Measurements from ENCODE around the gene LDAH.

The LDAH gene

DNA sequence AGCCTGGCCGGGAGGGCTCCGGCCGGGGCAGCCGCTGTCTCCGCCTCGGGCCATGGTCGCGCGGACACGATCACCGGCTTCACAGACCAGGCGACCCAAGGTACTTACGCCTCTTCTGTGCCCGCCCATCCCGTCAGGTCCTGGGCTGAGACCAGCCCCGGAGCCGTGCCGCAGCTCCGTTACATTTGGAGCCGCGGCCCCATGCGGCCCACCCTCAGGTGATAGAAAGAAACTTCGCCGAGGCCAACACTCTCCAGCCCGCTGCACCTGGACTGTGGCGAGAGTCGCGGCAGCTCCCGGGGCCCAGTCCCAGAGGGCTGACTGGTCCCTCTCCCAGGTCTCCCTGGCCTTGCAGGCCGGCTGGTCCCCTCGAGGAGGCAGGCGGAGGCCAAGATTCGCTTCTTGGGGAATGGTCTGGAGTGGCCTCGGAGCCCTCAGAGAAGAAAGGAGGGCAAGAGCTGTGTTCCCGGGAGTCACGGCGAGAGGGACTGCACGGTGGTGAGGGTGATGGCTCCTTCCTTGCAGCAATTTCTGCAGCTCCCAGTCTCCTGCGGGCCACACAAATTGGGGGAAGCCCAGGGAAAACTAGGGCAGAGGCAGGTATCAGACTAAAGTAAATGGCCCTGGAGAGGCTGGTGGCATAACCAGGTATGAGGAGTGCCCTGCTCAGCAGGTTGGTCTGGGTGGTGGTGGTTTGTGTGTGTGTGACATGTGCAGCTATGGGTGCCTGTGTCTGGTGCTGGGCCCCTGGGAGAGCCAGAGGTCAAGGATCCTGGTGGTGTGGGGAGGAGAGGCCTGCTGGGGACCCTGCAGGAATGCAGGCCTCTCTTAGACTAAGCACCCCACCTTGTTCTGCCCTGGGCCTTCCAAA lies 155.1 kb downstream of the LDAH start:
- DNase-seq (ENCODE audit: low read depth) = no peak

DNA sequence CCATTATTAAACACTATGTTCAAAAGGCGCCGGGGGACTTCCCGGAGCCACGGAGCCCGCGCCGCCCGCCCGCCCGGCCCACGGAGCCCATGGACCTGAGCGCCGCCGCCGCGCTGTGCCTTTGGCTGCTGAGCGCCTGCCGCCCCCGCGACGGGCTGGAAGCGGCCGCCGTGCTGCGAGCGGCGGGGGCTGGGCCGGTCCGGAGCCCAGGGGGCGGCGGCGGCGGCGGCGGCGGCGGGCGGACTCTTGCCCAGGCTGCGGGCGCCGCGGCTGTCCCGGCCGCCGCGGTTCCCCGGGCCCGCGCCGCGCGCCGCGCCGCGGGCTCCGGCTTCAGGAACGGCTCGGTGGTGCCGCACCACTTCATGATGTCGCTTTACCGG lies 155.8 kb downstream of the LDAH start:
- no peak for DNase-seq (ENCODE audit: low read depth)

GRCh38 chr2:20666304-20667150 lies 156.4 kb downstream of the LDAH start, which contains the start of gene GDF7:
GDF7 (plus strand) TSS chr2:20667144; CDS start chr2:20667240, 96 bp downstream.
- no peak for DNase-seq (ENCODE audit: low read depth)

GRCh38 chr2:20666005-20666303 lies 156.9 kb downstream of the LDAH start:
- no peak for DNase-seq (ENCODE audit: low read depth)

DNA sequence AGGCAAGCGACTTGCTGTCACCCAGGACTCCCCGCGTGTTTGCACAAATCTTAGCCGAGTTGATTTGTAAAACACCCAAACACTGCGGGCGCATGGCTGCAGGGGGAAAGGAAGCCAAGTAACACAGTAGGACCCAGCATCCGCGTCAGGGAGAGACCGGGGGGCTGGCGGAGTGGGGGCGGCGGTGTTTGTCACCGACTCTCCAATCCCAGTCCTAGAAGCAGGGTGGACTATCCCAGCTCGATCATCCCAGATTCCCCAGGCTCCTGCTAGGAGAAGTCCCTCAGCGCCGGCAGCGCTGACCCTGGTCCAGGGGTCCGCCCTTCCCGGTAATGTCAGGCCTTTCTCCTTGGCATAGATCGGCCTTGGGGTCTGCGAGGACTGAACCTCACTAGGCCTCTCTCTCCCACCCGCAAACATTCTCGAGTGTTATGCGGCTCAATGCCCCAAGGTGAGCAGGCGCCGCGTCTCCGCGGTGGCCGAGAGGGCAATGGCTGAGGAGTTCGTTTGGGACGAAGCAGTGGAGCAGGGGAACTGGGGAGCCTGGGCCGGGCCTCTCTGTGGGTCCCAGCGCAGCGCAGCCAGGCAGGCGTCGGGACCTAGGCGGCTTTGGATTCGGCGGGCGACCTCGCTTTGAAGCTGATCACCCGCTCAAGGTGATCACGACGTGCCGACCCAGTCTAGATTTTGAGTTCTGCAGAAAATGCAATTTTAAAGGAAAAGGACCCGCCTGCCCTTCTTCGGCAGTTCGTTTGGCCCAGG lies 157.5 kb downstream of the LDAH start:
- no peak for DNase-seq (ENCODE audit: low read depth)

- no peak for DNase-seq (ENCODE audit: low read depth)
Observed at GRCh38 chr2:20664431-20665242, 158.3 kb downstream of the LDAH start.

- no peak for DNase-seq (ENCODE audit: low read depth)
Observed at GRCh38 chr2:20664071-20664390, 158.9 kb downstream of the LDAH start.

DNA sequence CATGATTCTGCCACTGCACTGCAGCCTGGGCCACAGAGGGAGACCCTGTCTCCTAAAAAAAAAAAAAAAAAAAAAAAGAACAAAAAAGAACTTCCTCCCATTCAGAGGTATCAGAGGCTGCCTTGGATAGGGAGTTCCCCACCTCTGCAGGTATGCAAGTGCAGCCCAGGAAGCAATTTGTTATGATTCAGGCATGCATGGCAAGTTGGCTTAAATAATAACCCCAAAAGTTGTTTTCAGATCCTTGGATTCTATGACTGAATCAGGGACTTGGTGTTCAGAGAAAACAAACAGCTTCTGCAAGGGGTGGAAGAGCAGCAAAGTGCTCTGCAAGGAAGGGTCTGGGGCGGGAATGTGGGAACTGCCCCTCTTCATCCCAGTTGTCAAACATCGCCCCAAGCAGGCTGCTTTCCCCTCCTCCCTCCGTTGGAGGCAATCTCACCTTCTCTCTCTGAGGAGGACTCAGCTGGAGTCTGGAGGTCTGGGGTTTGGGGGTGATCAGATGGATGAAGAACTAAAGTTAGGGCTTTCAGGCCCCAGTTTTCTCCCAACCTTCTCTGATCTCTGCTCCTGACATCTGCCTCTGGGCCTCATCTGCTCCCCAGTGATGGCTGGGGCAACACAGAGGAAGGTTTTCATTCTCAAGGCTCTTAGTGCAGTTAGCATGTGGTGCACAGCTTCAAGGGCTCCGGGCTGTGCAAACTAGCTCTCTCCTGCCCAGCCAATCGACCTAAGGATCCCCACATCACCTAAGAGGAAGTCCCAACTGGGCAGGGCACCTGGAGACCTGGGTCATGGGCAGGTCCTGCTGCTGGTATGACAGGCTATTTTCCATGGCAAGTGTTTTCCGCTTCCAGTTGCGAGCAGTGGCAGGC lies 159.5 kb downstream of the LDAH start:
- DNase-seq (ENCODE audit: low read depth) = no peak

DNA sequence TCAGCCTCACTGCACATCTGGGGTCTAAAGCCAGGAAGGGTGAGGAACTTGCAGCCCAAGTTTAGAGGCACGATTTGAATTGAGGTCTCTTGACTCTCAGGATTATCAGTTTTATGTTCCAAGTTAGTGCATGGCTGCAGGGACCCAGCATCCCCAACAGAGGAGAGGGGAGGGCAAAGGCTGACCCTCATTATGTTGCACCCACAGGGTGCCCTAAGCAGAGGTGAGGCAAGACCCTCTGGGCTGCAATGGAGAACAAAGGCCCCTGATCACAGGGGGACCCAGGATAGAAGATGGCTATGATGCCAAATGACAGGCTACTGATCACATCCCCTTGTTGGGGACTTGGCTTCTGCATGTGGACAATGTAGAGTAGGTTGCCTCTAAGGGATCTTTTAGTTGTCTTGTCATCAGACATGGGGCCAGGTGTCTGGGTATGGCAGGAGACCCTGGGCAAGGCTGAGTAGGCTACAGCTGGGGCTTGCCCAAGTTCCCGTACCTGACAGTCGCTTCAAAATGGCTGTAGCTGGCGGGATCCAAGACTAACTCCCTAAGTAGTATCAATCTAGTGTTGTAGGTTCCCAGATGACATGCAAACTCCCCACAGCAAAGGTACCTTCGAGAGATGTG lies 160.5 kb downstream of the LDAH start:
- no peak for DNase-seq (ENCODE audit: low read depth)

GRCh38 chr2:20661421-20662307 lies 161.2 kb downstream of the LDAH start:
- DNase-seq (ENCODE audit: low read depth) = peak; percentile 59

GRCh38 chr2:20660506-20661420 lies 162.1 kb downstream of the LDAH start:
- DNase-seq (ENCODE audit: low read depth) = no peak

DNA sequence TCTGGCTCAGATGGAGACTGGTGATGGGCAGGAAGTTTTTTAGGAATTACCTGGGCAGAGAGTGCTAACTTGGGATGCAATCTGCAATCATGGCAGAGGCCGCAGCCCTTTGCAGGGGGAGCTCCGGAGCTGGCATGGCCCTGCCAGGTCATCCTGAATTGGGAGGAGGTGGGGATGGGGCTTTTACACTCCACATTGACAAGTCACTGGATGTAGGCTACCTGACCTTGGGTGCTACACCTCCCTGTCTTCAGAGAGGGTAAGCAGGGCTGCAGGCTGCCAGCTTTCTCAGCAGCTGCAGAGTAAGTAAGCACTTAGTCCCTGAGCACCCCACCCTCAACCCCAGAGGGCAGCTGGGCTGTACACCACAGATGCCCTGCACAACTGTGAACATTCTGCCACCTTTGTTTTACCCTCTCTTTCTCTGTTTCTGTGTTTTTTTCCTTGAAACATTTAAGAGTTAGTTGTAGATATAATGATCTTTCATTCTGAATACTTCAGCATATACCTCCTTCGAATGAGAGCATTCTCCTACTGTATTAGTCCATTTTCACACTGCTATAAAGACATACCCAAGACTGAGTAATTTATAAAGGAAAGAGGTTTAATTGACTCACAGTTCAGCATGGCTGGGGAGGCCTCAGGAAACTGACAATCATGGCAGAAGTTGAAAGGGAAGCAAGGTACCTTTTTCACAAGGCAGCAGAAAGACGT lies 165.2 kb downstream of the LDAH start:
- no peak for DNase-seq (ENCODE audit: low read depth)

DNA sequence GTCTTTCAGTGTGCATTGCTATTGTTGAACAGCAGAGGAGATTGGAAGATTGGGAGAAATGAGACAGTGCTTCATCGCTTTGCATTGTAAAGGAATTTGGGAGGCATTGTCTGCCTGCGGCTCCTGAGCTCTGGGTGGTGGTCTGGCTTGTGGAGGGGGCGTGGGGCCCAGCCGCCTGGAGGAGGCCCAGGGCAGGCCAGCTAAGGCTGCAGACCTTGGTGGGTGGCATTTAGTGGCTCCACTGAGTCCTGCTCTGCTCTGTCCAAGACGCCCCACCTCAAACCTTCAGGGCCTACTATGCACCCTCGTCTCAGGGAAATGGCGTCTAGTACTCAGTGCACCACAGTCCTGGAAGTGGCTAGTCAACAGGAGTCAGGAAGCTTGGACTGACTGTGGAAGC lies 166.3 kb downstream of the LDAH start:
- no peak for DNase-seq (ENCODE audit: low read depth)

- DNase-seq (ENCODE audit: low read depth) = no peak
Observed at GRCh38 chr2:20654535-20654813, 168.4 kb downstream of the LDAH start.

DNA sequence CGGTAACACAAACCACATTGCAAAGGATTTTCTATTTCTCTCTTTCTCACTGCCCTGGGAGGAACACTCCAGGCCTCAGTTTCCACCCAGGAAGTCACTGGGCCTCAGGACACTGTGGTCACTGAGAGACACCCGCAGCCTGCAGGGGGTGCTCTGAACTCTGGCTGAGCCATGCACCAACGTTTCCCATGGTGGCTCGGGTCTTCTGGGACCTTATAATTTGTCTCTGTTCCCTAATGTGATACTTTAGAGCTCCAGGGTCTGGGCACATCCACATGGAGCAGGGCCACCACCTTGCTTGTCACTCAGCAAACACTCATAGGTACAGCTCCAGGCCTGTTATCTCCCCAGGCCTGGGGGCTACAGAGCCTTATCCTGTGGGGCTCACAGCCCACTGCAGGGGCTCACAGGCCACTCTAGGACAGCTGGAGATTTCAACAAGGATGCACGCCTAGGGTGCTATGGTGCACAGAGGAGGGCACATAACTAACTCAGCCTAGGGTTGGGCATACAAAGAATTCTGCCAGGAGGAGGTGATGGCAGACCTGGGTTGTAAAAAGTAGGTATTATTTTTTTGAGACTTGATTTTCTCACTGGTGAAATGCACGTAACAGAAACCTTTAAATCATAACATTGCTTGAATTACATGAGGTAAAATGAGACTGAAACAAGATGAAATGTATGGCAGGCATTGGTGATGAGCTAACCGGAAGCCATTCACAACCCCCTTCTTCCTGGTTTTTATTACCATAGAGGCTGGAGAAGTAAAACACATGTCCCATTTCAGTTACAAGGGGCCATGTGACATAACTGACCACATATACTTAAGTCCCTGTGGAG lies 169.0 kb downstream of the LDAH start:
- DNase-seq (ENCODE audit: low read depth) = no peak

- no peak for DNase-seq (ENCODE audit: low read depth)
Observed at GRCh38 chr2:20652673-20653575, 170.0 kb downstream of the LDAH start.

Data from activated T-cell treated with anti-CD3 and anti-CD28 coated beads for 24 hours (primary cell).